Immature natural killer cell (primary cell): ENCODE results near the gene HES6. TPM values are rescaled to one million over a fixed set of nuclear protein-coding genes. Genes with fewer than 3 reads are reported as not detected.

Experiments used
- DNase-seq, 3 donors: peaks; one replicate each; pipeline ENCODE4 v3.0.0; 2022; ENCODE audit warnings: mixed read lengths in 1 of 3
- H3K27ac Mint-ChIP-seq, 6 donors: one replicate each; pipeline ENCODE4 v1.8.0; 2020; ENCODE audit warnings: mixed read lengths in 6 of 6, mild to moderate bottlenecking in 5 of 6, inconsistent platforms in 4 of 6, moderate library complexity in 3 of 6
- H3K27me3 Mint-ChIP-seq, 3 donors: one replicate each; pipeline ENCODE4 v1.8.0; 2020 to 2021; ENCODE audit warnings: low read depth in 3 of 3, mild to moderate bottlenecking in 3 of 3, mixed read lengths in 3 of 3, moderate library complexity in 3 of 3, inconsistent platforms in 1 of 3
- H3K36me3 Mint-ChIP-seq, 3 donors: one replicate each; pipeline ENCODE4 v1.8.0; 2020; ENCODE audit warnings: mixed read lengths in 3 of 3, inconsistent platforms in 2 of 3, mild to moderate bottlenecking in 2 of 3
- H3K4me1 Mint-ChIP-seq, 2 donors: one replicate each; pipeline ENCODE4 v1.8.0; 2020; ENCODE audit warnings: inconsistent platforms in 2 of 2, mild to moderate bottlenecking in 2 of 2, mixed read lengths in 2 of 2, moderate library complexity in 1 of 2
- H3K4me3 Mint-ChIP-seq, 5 donors: one replicate each; pipeline ENCODE4 v1.8.0; 2020; ENCODE audit warnings: mild to moderate bottlenecking in 5 of 5, mixed read lengths in 5 of 5, inconsistent platforms in 3 of 5, moderate library complexity in 3 of 5
- H3K9me3 Mint-ChIP-seq, 6 donors: one replicate each; pipeline ENCODE4 v1.8.0; 2020; ENCODE audit warnings: mild to moderate bottlenecking in 6 of 6, mixed read lengths in 6 of 6, inconsistent platforms in 4 of 6, moderate library complexity in 3 of 6
- polyA plus RNA-seq, 3 donors: library from polyadenylated mRNA; unstranded; fragments of 300-500 nt; fragmentation: Illumina TruSeq; gene quantifications; one replicate each; pipeline ENCODE4 v1.2.3, GENCODE V29; 2021

HES6 gene
- polyA plus RNA-seq, 3 donors from 2014 or later, result 27.3 to 36.5 (median 34.5) TPM

DNA sequence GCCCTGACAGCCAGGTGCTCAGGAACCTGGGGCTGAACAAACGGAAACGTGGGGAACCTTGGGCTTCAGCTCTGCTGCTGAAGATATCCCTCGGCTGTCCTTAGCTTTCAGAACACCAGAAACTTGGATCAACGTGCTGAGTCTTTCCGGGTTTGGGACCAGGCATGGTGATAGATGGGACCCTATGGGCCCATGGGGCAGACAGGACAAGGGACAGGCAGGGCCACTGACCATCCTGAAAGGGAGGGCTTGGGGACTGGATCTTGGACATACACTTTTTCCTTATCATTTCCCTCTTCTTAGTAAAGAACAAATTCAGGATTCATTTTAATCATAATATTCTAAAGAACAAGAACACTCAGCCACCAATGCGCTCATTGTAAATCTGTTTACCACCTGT, 16.3 kb upstream of the HES6 start:
- no peaks in the 10 kb centered on the region for H3K4me1 Mint-ChIP-seq
- H3K27ac Mint-ChIP-seq, result no peak overlapping the region
- H3K36me3 Mint-ChIP-seq, result peaks cover 3 to 26% (median 7%) of the 10 kb centered on the region in 3 donors

DNA sequence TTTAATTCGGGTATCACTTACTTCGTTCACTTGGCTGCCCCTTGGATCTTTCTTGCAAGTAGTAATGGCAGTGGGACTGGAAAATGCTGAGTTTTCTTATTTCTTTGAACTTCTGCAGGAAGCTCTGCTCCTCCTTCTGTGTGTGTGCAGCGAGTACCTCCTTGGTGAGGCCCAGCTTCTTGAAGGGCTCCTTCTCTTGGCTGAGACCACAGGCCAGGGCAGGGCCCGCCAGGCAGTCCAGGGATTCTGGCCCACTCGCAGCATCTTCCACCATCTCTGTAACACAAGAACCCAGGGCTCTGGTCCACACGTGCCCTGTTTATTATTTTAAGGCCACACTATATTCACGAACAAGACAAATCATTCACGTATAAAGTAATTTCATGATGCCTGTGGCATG, 15.8 kb upstream of the HES6 start:
- H3K27me3 Mint-ChIP-seq, result peaks cover 0 to 4% (median 2%) of the 10 kb centered on the region in 3 donors
- no peak overlapping the region for H3K27ac Mint-ChIP-seq
- H3K4me3 Mint-ChIP-seq, result no peak overlapping the region
- no peak for DNase-seq
- H3K36me3 Mint-ChIP-seq, result peaks cover 3 to 31% (median 7%) of the 10 kb centered on the region in 3 donors
- no peaks in the 10 kb centered on the region for H3K9me3 Mint-ChIP-seq
- no peaks in the 10 kb centered on the region for H3K4me1 Mint-ChIP-seq

More for the DNA sequence above, 16.3 kb upstream of the HES6 start:
- no peak overlapping the region for H3K4me3 Mint-ChIP-seq
- H3K27me3 Mint-ChIP-seq, result peaks cover 0 to 3% (median 2%) of the 10 kb centered on the region in 3 donors
- H3K9me3 Mint-ChIP-seq, result no peaks in the 10 kb centered on the region
- no peak for DNase-seq

DNA sequence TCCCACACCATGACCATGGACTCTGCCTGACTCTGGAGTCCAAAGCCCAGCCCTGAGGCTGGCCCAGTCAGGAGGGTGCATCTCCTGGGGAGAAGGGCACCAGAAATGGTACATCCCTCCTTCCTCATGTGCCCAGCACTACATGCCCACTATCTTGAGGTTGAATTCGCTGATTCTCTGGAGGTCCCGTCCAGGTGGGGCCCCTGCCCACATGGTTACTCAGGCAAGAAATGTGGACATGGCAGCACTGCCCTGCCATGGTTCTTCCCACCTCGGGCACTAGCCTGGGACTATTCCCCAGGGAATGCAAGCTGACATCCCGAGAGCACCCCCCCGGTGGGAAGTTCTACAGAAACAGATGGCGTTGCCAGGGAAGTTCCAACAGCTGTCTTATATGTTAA, 15.3 kb upstream of the HES6 start:
- Mint-ChIP-seq H3K27ac (no peak overlapping the region), H3K4me3 (no peak overlapping the region), H3K27me3 (peaks cover 0 to 4% (median 2%) of the 10 kb centered on the region in 3 donors), H3K36me3 (peaks cover 3 to 30% (median 4%) of the 10 kb centered on the region in 3 donors), H3K9me3 (no peaks in the 10 kb centered on the region), H3K4me1 (no peaks in the 10 kb centered on the region)
- no peak for DNase-seq

DNA sequence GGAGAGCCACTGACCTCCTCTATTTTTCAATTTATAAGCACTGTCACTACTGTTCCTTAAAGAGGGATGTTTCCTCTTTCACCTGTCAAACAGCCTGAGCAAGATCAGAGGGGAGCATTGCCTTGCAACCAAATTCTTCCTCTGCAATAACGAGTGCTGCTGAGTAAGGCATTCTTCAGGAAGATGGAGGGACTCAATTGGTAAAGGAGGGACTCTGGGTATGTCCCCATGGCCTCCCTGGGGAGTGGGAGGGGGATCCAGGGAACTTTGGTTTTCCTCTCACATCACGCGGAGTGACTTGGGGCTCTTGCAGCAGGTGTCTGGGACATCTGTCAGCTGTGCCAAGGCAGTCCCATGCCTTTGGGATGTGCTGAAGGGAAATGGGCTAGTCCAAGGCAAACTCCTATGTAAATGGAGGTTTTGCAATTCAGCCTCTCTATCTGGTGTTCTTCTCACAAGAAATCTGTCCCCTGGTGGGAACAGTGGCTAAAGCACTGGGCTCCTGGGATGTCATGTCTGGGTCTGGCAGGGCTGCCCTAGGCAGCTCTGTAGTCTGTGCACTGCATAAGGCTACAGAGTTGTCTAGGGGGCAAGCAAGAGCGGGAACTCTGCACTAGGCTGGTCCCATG, 14.4 kb upstream of the HES6 start:
- Mint-ChIP-seq H3K9me3 (no peaks in the 10 kb centered on the region), H3K4me3 (no peak overlapping the region), H3K36me3 (peaks cover 0 to 30% (median 3%) of the 10 kb centered on the region in 3 donors), H3K4me1 (no peaks in the 10 kb centered on the region), H3K27ac (no peak overlapping the region), H3K27me3 (peaks cover 0 to 4% (median 2%) of the 10 kb centered on the region in 3 donors)
- no peak for DNase-seq

DNA sequence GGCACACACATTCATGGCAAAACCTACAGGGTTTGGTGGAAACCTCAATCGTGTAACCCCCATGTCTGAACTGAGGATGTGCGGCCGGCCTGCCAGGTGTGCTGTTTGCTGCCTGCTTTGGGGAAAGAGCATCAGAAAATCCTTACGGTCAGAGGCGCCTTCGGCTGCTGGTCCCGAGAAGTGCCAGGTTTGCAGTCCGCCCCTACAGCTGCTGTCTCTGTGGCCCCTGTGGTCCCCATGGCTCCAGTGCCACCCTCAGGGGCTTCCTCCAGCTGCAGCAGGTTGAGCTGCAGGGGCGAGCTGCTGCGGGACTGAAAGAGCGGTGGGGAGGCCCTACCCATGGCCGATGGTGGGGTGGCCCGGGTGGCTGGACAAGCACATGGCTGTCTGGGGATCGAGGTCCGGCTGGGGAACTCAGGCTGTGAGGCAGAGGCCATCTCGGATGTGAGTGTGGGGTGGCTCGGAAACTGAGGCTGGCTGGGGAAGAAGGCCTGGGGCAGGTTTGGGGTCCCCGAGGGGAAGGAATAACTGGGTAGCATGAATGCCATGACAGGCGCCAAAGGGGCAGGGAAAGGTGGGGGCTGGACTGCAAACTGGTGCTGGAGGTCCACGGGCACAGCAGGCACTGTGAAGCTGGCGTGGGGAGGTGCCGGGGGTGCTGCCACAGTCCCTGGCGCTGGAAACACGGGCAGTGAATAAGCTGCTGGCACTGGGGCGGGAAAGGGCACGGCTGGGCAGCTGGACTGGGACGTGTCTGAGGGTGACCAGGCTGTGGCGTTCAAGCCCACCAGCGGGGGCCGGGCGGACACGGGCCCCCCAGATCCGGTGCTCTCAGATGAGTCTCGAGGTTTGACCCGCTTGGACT, 13.2 kb upstream of the HES6 start:
- Mint-ChIP-seq H3K4me3 (no peak overlapping the region), H3K27ac (no peak overlapping the region), H3K4me1 (no peaks in the 10 kb centered on the region), H3K9me3 (no peaks in the 10 kb centered on the region), H3K36me3 (peaks cover 0 to 33% (median 5%) of the 10 kb centered on the region in 3 donors), H3K27me3 (peaks cover 0 to 4% (median 2%) of the 10 kb centered on the region in 3 donors)
- DNase-seq, result no peak

DNA sequence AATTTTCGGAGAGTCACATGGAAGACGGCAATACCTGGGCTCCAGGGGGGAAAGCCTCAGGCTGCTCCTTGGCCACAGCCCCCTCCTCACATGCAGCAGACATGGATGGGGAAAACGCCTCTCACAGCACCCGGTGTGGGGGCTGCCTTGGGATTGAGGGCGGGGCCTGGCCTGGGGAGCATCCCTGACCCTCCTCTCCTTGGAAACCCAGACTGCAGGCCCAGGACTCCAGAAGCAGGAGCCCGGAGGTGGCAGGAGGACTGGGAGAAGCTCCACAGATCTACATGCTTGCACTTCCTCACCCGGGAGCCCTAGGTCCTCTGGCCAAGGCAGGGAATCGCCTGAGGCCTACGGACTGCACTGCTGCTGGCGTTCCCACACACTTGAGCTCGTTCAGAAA, 12.1 kb upstream of the HES6 start:
- no peak for DNase-seq
- Mint-ChIP-seq H3K27me3 (peaks cover 0 to 4% (median 2%) of the 10 kb centered on the region in 3 donors), H3K4me3 (no peak overlapping the region), H3K4me1 (peaks cover 0 to 1% of the 10 kb centered on the region in 2 donors), H3K9me3 (no peaks in the 10 kb centered on the region), H3K36me3 (peaks cover 7 to 41% (median 7%) of the 10 kb centered on the region in 3 donors), H3K27ac (no peak overlapping the region)

DNA sequence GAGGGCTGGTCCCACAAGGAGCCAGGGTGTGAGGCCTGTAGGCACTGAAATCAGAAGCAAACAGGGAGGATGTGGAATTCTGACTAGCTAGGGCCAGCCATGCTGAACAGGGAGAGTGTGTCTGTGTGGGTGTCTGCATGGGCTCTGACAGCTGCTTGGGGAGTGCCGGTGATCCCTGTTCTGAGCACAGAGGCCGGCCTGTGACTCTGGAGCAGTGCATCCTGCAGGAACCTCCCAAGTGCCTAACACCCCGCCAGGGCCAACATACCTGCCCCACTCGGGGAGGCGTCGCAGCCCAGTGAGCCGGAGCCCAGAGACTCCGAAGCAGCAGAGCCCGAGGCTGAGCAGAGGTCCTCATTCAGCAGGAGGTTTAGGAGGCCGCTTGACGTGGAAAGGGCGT, 11.5 kb upstream of the HES6 start:
- Mint-ChIP-seq H3K4me3 (no peak overlapping the region), H3K27me3 (peaks cover 0 to 4% (median 2%) of the 10 kb centered on the region in 3 donors), H3K27ac (no peak overlapping the region), H3K4me1 (peaks cover 0 to 1% of the 10 kb centered on the region in 2 donors), H3K9me3 (no peaks in the 10 kb centered on the region), H3K36me3 (peaks cover 7 to 45% (median 7%) of the 10 kb centered on the region in 3 donors)
- DNase-seq, result no peak

DNA sequence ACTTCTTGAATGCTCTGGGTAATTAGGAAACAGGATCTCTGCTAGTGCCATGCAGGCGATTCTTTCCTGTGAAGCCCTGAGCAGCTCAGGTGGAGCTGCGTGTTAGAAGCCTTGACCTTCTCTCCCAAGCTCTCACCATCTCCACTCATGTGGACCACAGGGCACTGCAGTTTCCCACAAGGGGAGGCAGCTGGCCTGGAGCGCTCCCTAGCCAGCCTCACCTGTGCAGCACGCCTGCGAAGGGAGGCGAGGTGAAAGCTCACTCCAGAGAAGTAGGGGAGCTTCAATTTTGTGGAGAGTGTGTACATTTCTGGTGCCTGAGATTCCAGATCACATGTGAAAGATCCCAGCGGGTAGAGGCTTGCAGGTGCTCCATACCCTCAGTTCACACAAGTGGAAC, 11.1 kb upstream of the HES6 start:
- Mint-ChIP-seq H3K9me3 (no peaks in the 10 kb centered on the region), H3K4me1 (peaks cover 0 to 1% of the 10 kb centered on the region in 2 donors), H3K36me3 (peaks cover 7 to 46% (median 11%) of the 10 kb centered on the region in 3 donors), H3K27me3 (peaks cover 0 to 4% (median 2%) of the 10 kb centered on the region in 3 donors), H3K4me3 (no peak overlapping the region), H3K27ac (no peak overlapping the region)
- DNase-seq, result no peak

DNA sequence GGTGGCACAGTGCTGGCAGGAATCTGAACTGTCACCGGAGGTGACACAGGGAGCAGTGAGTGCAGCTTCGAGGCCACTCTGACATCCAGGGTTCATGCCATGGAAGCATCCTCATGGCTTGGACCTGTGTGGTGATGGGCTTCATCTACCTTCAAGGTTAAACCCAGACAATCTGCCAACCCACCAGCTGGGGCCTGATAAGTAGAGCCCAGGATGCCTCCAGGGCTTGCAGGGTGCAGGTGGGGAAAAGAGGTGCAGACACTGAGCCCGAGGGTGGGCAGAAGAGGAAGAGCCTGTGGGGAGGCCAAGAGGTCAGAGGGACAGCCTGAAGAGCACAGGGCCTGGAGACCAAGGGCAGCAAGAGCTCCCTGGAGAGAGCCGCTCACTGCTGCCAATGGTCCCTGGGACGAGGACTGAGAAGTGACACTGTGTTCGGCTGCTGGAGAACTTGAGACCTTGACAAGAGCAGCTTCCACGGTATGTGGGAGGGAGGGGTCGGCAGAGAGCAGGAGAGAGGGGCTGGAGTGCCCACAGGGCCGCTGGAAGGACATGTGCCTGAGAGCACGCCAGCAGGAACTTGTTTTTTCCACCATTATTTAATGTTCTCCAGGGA, 8.1 kb upstream of the HES6 start:
- Mint-ChIP-seq H3K27me3 (peaks cover 0 to 4% (median 0%) of the 10 kb centered on the region in 3 donors), H3K9me3 (no peaks in the 10 kb centered on the region), H3K36me3 (peaks cover 10 to 43% (median 11%) of the 10 kb centered on the region in 3 donors), H3K27ac (no peak overlapping the region), H3K4me1 (peaks cover 0 to 1% of the 10 kb centered on the region in 2 donors), H3K4me3 (no peak overlapping the region)
- no peak for DNase-seq

DNA sequence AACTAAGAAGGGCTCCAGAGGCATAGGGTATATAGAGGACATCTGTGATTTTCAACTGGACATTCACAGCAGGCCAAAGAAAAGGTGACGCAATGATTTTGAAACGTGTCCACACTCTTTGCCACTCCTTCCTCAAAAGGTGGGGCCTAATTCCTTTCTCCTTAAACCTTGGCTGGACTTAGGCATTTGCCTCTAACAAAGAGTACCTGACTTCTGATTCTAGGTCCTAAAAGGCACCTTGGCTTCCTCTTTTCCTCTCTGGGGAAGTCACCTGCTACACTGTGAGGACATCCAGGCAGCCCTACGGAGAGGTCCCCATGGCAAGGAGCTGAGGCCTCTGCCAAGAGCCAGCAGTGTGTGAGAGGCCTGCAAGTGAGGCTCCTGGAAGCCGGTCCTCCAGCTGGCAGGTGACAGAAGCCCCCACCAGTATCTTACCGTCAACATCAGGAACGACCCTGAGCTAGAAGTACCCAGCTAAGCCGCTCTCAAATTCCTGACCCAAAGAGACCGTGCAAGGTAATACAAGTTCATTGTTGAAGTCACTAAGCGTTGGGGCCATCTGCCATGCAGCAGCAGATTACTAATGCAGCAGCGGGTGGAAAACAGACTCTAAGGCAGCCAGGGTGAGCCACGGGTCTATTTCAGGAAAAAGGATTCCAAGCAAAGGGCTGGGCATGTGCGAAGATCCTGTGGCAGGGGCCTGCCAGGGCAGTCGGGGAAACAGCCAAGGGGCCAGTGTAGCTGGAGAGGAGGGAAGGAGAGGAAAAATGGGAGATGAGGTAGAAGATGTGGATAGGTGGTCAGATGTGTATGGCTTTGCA, 7.4 kb upstream of the HES6 start:
- H3K9me3 Mint-ChIP-seq, result no peaks in the 10 kb centered on the region
- peaks cover 10 to 43% (median 11%) of the 10 kb centered on the region in 3 donors for H3K36me3 Mint-ChIP-seq
- no peak overlapping the region for H3K4me3 Mint-ChIP-seq
- DNase-seq, result no peak
- peaks cover 0 to 1% of the 10 kb centered on the region in 2 donors for H3K4me1 Mint-ChIP-seq
- H3K27ac Mint-ChIP-seq, result peak overlapping the region in 2 of 6 donors; percentile 29 to 41
- peaks cover 0 to 4% (median 0%) of the 10 kb centered on the region in 3 donors for H3K27me3 Mint-ChIP-seq

DNA sequence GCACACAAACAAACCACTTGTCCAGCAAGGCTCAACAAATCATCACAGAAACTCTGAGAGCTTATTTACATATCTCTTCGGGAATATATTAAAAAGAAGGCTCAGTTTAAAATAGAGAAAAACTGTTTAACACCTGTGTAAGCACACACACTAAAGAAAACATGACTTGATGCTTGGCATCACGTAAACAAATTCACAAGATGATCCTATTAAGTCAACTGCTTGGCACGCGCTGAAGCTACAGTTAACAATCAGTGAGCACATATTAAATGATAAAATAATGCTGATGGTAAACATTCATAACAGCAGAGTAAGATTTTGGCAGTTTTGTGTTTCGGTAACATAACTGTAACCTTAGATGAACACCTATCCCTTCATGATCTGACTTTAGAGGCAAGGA, 4.3 kb upstream of the HES6 start:
- no peaks in the 10 kb centered on the region for H3K9me3 Mint-ChIP-seq
- no peak for DNase-seq
- H3K27ac Mint-ChIP-seq, result peak overlapping the region in 1 of 6 donors; percentile 34
- H3K4me3 Mint-ChIP-seq, result no peak overlapping the region
- H3K4me1 Mint-ChIP-seq, result peaks cover 0 to 9% of the 10 kb centered on the region in 2 donors
- peaks cover 2 to 3% (median 2%) of the 10 kb centered on the region in 3 donors for H3K27me3 Mint-ChIP-seq
- peaks cover 10 to 29% (median 11%) of the 10 kb centered on the region in 3 donors for H3K36me3 Mint-ChIP-seq

DNA sequence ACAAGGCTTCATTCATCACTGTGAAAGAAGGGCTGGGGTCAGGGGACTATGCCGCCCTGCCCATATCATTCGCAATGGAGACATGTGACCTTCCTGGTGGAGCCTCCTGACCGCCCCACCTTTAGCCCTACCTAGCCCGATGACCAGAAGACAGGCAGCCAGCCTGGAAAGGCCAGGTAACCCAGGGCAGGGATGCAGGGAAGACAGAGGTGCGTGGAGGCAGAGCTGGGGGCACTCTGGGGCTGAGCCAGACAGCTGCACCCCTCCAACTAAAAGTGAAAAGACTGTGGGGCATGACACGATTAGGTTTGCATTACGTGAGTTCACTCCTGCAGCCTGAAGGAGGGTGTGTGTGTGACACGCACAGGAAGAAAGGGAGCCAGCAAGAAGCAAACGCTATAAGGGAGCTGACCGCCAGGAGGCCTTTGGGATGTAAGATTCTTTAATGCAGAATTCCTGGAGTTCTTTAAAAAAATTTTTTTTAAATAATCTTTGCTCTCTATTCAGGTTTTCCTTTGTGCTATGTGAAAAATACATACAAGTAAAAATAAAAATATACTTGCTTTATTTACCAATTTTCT, 3.7 kb upstream of the HES6 start:
- Mint-ChIP-seq H3K4me1 (peaks cover 0 to 9% of the 10 kb centered on the region in 2 donors), H3K27me3 (peaks cover 2 to 3% (median 2%) of the 10 kb centered on the region in 3 donors), H3K4me3 (no peak overlapping the region), H3K9me3 (no peaks in the 10 kb centered on the region), H3K36me3 (peaks cover 10 to 29% (median 11%) of the 10 kb centered on the region in 3 donors), H3K27ac (no peak overlapping the region)
- DNase-seq, result no peak
